ENCODE results near the gene AK8.
A peak's percentile ranks its signal among the peaks of the same experiment; 100 is the strongest.
"Not testable (repeated sequence)": the region's sequence is repeated elsewhere in the genome, so short reads cannot be mapped to it uniquely, and the experiment has no call there.

The AK8 gene

GRCh38 chr9:132782037-132782436, 96.0 kb downstream of the AK8 start:
- H3K27me3 ChIP-seq (ENCODE audit: control insufficient read depth, insufficient read depth, low read length): no peaks in the 10 kb centered on the region
- no peaks in the 10 kb centered on the region for H3K36me3 ChIP-seq (ENCODE audit: control insufficient read depth, insufficient read depth, low read length)
- no peak overlapping the region for H3K9ac ChIP-seq (ENCODE audit: low read length)
- no peaks in the 10 kb centered on the region for H3K9me3 ChIP-seq (ENCODE audit: control insufficient read depth, low read length)
- no peak overlapping the region for H3K4me3 ChIP-seq (ENCODE audit: low read length)
- no peaks in the 10 kb centered on the region for H3K4me1 ChIP-seq (ENCODE audit: control insufficient read depth, insufficient read depth, low read length)

- no peaks in the 10 kb centered on the region for H3K27me3 ChIP-seq (ENCODE audit: control insufficient read depth, insufficient read depth, low read length)
- H3K9ac ChIP-seq (ENCODE audit: low read length): no peak overlapping the region
- no peaks in the 10 kb centered on the region for H3K36me3 ChIP-seq (ENCODE audit: control insufficient read depth, insufficient read depth, low read length)
- no peak overlapping the region for H3K4me3 ChIP-seq (ENCODE audit: low read length)
- no peaks in the 10 kb centered on the region for H3K9me3 ChIP-seq (ENCODE audit: control insufficient read depth, low read length)
- H3K4me1 ChIP-seq (ENCODE audit: control insufficient read depth, insufficient read depth, low read length): no peaks in the 10 kb centered on the region
Measured at GRCh38 chr9:132780230-132781007, 97.7 kb downstream of the AK8 start.

GRCh38 chr9:132776891-132777290, 101.2 kb downstream of the AK8 start:
- Histone ChIP-seq H3K9me3 (ENCODE audit: control insufficient read depth, low read length) (no peaks in the 10 kb centered on the region), H3K27me3 (ENCODE audit: control insufficient read depth, insufficient read depth, low read length) (no peaks in the 10 kb centered on the region), H3K4me3 (ENCODE audit: low read length) (no peak overlapping the region), H3K4me1 (ENCODE audit: control insufficient read depth, insufficient read depth, low read length) (no peaks in the 10 kb centered on the region), H3K9ac (ENCODE audit: low read length) (no peak overlapping the region), H3K36me3 (ENCODE audit: control insufficient read depth, insufficient read depth, low read length) (no peaks in the 10 kb centered on the region)

- Histone ChIP-seq H3K9ac (ENCODE audit: low read length) (no peak overlapping the region), H3K4me3 (ENCODE audit: low read length) (no peak overlapping the region), H3K4me1 (ENCODE audit: control insufficient read depth, insufficient read depth, low read length) (no peaks in the 10 kb centered on the region), H3K9me3 (ENCODE audit: control insufficient read depth, low read length) (no peaks in the 10 kb centered on the region), H3K36me3 (ENCODE audit: control insufficient read depth, insufficient read depth, low read length) (no peaks in the 10 kb centered on the region), H3K27me3 (ENCODE audit: control insufficient read depth, insufficient read depth, low read length) (no peaks in the 10 kb centered on the region)
Measured at GRCh38 chr9:132776268-132776667, 101.8 kb downstream of the AK8 start.

- Histone ChIP-seq H3K27me3 (ENCODE audit: control insufficient read depth, insufficient read depth, low read length) (no peaks in the 10 kb centered on the region), H3K9me3 (ENCODE audit: control insufficient read depth, low read length) (no peaks in the 10 kb centered on the region), H3K36me3 (ENCODE audit: control insufficient read depth, insufficient read depth, low read length) (no peaks in the 10 kb centered on the region), H3K4me3 (ENCODE audit: low read length) (no peak overlapping the region), H3K9ac (ENCODE audit: low read length) (no peak overlapping the region), H3K4me1 (ENCODE audit: control insufficient read depth, insufficient read depth, low read length) (peaks cover 5% of the 10 kb centered on the region)
Measured at GRCh38 chr9:132775720-132776119, 102.4 kb downstream of the AK8 start.

GRCh38 chr9:132774886-132775285, 103.2 kb downstream of the AK8 start:
- Histone ChIP-seq H3K36me3 (ENCODE audit: control insufficient read depth, insufficient read depth, low read length) (no peaks in the 10 kb centered on the region), H3K4me3 (ENCODE audit: low read length) (no peak overlapping the region), H3K4me1 (ENCODE audit: control insufficient read depth, insufficient read depth, low read length) (peaks cover 10% of the 10 kb centered on the region), H3K9me3 (ENCODE audit: control insufficient read depth, low read length) (no peaks in the 10 kb centered on the region), H3K27me3 (ENCODE audit: control insufficient read depth, insufficient read depth, low read length) (no peaks in the 10 kb centered on the region), H3K9ac (ENCODE audit: low read length) (no peak overlapping the region)

- Histone ChIP-seq H3K36me3 (ENCODE audit: control insufficient read depth, insufficient read depth, low read length) (no peaks in the 10 kb centered on the region), H3K4me3 (ENCODE audit: low read length) (no peak overlapping the region), H3K9me3 (ENCODE audit: control insufficient read depth, low read length) (no peaks in the 10 kb centered on the region), H3K9ac (ENCODE audit: low read length) (no peak overlapping the region), H3K4me1 (ENCODE audit: control insufficient read depth, insufficient read depth, low read length) (peaks cover 10% of the 10 kb centered on the region), H3K27me3 (ENCODE audit: control insufficient read depth, insufficient read depth, low read length) (no peaks in the 10 kb centered on the region)
Measured at GRCh38 chr9:132773764-132774339, 104.2 kb downstream of the AK8 start.

- H3K9ac ChIP-seq (ENCODE audit: low read length): no peak overlapping the region
- peaks cover 10% of the 10 kb centered on the region for H3K4me1 ChIP-seq (ENCODE audit: control insufficient read depth, insufficient read depth, low read length)
- H3K9me3 ChIP-seq (ENCODE audit: control insufficient read depth, low read length): no peaks in the 10 kb centered on the region
- H3K4me3 ChIP-seq (ENCODE audit: low read length): no peak overlapping the region
- H3K36me3 ChIP-seq (ENCODE audit: control insufficient read depth, insufficient read depth, low read length): no peaks in the 10 kb centered on the region
- H3K27me3 ChIP-seq (ENCODE audit: control insufficient read depth, insufficient read depth, low read length): no peaks in the 10 kb centered on the region
Measured at GRCh38 chr9:132773093-132773492, 105.0 kb downstream of the AK8 start.

GRCh38 chr9:132771752-132772151, 106.3 kb downstream of the AK8 start:
- not testable (repeated sequence) for H3K9ac ChIP-seq (ENCODE audit: low read length); H3K4me3 ChIP-seq (ENCODE audit: low read length); H3K9me3 ChIP-seq (ENCODE audit: control insufficient read depth, low read length); H3K36me3 ChIP-seq (ENCODE audit: control insufficient read depth, insufficient read depth, low read length); H3K27me3 ChIP-seq (ENCODE audit: control insufficient read depth, insufficient read depth, low read length)
- peaks cover 10% of the 10 kb centered on the region for H3K4me1 ChIP-seq (ENCODE audit: control insufficient read depth, insufficient read depth, low read length)

GRCh38 chr9:132770770-132771310, 107.2 kb downstream of the AK8 start:
- Histone ChIP-seq H3K4me3 (ENCODE audit: low read length) (peak overlapping the region; percentile 93), H3K36me3 (ENCODE audit: control insufficient read depth, insufficient read depth, low read length) (no peaks in the 10 kb centered on the region), H3K27me3 (ENCODE audit: control insufficient read depth, insufficient read depth, low read length) (no peaks in the 10 kb centered on the region), H3K9me3 (ENCODE audit: control insufficient read depth, low read length) (no peaks in the 10 kb centered on the region), H3K4me1 (ENCODE audit: control insufficient read depth, insufficient read depth, low read length) (peaks cover 10% of the 10 kb centered on the region), H3K9ac (ENCODE audit: low read length) (peak overlapping the region; percentile 99)

GRCh38 chr9:132769906-132770769, 107.9 kb downstream of the AK8 start:
- H3K27me3 ChIP-seq (ENCODE audit: control insufficient read depth, insufficient read depth, low read length): no peaks in the 10 kb centered on the region
- no peaks in the 10 kb centered on the region for H3K36me3 ChIP-seq (ENCODE audit: control insufficient read depth, insufficient read depth, low read length)
- peak overlapping the region; percentile 99 for H3K9ac ChIP-seq (ENCODE audit: low read length)
- peak overlapping the region; percentile 93 for H3K4me3 ChIP-seq (ENCODE audit: low read length)
- peaks cover 10% of the 10 kb centered on the region for H3K4me1 ChIP-seq (ENCODE audit: control insufficient read depth, insufficient read depth, low read length)
- H3K9me3 ChIP-seq (ENCODE audit: control insufficient read depth, low read length): no peaks in the 10 kb centered on the region
